GM23338 (cell line): Measurements from ENCODE around the gene LYPLAL1. TPM values are rescaled to one million over a fixed set of nuclear protein-coding genes. Genes with fewer than 3 reads are reported as not detected.

Experiments used
- ATAC-seq: fragments of 200-7000 bp; cut with Tn5 transposase; 3 replicates; pipeline ENCODE4 v1.9.1; 2020
- DNase-seq: peaks from one replicate; pipeline ENCODE4 v3.0.0-alpha.2; 2015; ENCODE audit warnings: low spot score
- H2AFZ ChIP-seq: fragments of 200-600 bp; sonication (generic); 2 replicates; pipeline ENCODE4 v1.8.0; 2016; ENCODE audit warnings: antibody characterized with exemption, mild to moderate bottlenecking, moderate library complexity
- H3F3A ChIP-seq: fragments of 200-600 bp; sonication (generic); replicated peaks from 2 replicates; pipeline ENCODE4 v1.8.0; 2017; ENCODE audit warnings: antibody characterized with exemption, mixed run types, low read depth
- H3K27ac ChIP-seq: fragments of 200-600 bp; sonication (generic); 2 replicates; pipeline ENCODE4 v1.6.1; 2016; ENCODE audit warnings: low read depth
- H3K27me3 ChIP-seq: fragments of 200-600 bp; sonication (generic); 2 replicates; pipeline ENCODE4 v1.8.0; 2016; ENCODE audit warnings: mild to moderate bottlenecking, mixed run types, moderate library complexity; ENCODE audit not compliant: insufficient read depth
- H3K36me3 ChIP-seq: fragments of 200-600 bp; sonication (generic); 2 replicates; pipeline ENCODE4 v1.8.0; 2016; ENCODE audit warnings: mild to moderate bottlenecking; ENCODE audit not compliant: insufficient read depth
- H3K4me1 ChIP-seq: fragments of 200-600 bp; sonication (generic); 2 replicates; pipeline ENCODE4 v1.8.0; 2016; ENCODE audit warnings: mild to moderate bottlenecking, moderate library complexity; ENCODE audit not compliant: insufficient read depth
- H3K4me2 ChIP-seq: fragments of 200-600 bp; sonication (generic); 2 replicates; pipeline ENCODE4 v1.7.1; 2017; ENCODE audit warnings: mixed run types
- H3K4me3 ChIP-seq: fragments of 200-600 bp; sonication (generic); 2 replicates; pipeline ENCODE4 v1.6.1; 2016; ENCODE audit warnings: mixed run types
- H3K79me2 ChIP-seq: fragments of 200-600 bp; sonication (generic); replicated peaks from 2 replicates; pipeline ENCODE4 v1.8.0; 2017; ENCODE audit warnings: mild to moderate bottlenecking; ENCODE audit not compliant: insufficient read depth
- H3K9me2 ChIP-seq: fragments of 200-600 bp; sonication (generic); 2 replicates; pipeline ENCODE4 v1.8.0; 2017; ENCODE audit not compliant: insufficient read depth
- H4K20me1 ChIP-seq: fragments of 200-600 bp; sonication (generic); replicated peaks from 2 replicates; pipeline ENCODE4 v1.8.0; 2017; ENCODE audit warnings: mild to moderate bottlenecking; ENCODE audit not compliant: insufficient read depth
- H3K27ac Mint-ChIP-seq: 2 replicates; pipeline ENCODE4 v1.8.0; 2020; ENCODE audit warnings: inconsistent platforms, mild to moderate bottlenecking, moderate library complexity, mixed read lengths
- H3K27me3 Mint-ChIP-seq: 3 replicates; pipeline ENCODE4 v1.8.0; 2022; ENCODE audit warnings: low read depth, mild to moderate bottlenecking, moderate library complexity, mixed read lengths, inconsistent platforms; ENCODE audit not compliant: insufficient read depth, poor library complexity
- H3K36me3 Mint-ChIP-seq: 3 replicates; pipeline ENCODE4 v1.8.0; 2021; ENCODE audit warnings: low read depth, mild to moderate bottlenecking, inconsistent platforms, moderate library complexity, mixed read lengths
- H3K4me1 Mint-ChIP-seq: 3 replicates; pipeline ENCODE4 v1.8.0; 2020; ENCODE audit warnings: mild to moderate bottlenecking, inconsistent platforms, mixed read lengths
- H3K4me3 Mint-ChIP-seq: 3 replicates; pipeline ENCODE4 v1.8.0; 2021; ENCODE audit warnings: moderate library complexity, mild to moderate bottlenecking, inconsistent platforms, mixed read lengths
- H3K9me3 Mint-ChIP-seq: 3 replicates; pipeline ENCODE4 v1.8.0; 2020; ENCODE audit warnings: moderate library complexity, mild to moderate bottlenecking, inconsistent platforms, mixed read lengths
- EZH2 ChIP-seq: fragments of 200-600 bp; sonication (generic); IDR thresholded peaks from one replicate; pipeline ENCODE4 v1.8.0; 2017; ENCODE audit warnings: antibody characterized with exemption, mild to moderate bottlenecking, low read depth; ENCODE audit not compliant: unreplicated experiment
- EZH2phosphoT487 ChIP-seq: fragments of 200-600 bp; sonication (generic); IDR thresholded peaks from one replicate; pipeline ENCODE4 v1.8.1; 2018; ENCODE audit warnings: antibody characterized with exemption; ENCODE audit not compliant: unreplicated experiment
- POLR2AphosphoS5 ChIP-seq: IDR thresholded peaks from 2 replicates; pipeline ENCODE4 v1.6.1; 2016; ENCODE audit warnings: antibody characterized with exemption, low read depth
- STAT1 ChIP-seq: IDR thresholded peaks from one replicate; pipeline ENCODE4 v1.6.1; 2016; ENCODE audit warnings: antibody characterized with exemption; ENCODE audit not compliant: unreplicated experiment
- ZNF331 ChIP-seq: fragments of 250-450 bp; sonication (Bioruptor Pico); IDR thresholded peaks from 2 replicates; pipeline ENCODE4 v1.5.0; 2020; ENCODE audit warnings: low read depth, mild to moderate bottlenecking, moderate library complexity
- polyA plus RNA-seq: library from polyadenylated mRNA; unstranded; fragments of >200 nt; fragmentation: Nextera tagmentation; extraction: Ambion mirVana; gene quantifications from 2 replicates; pipeline ENCODE4 v1.2.1, GENCODE V29; 2016
- total RNA-seq: library from RNA; depleted of rRNA; stranded (reverse); fragments of >200 nt; shearing (Covaris generic); gene quantifications from 2 replicates; pipeline ENCODE4 v1.2.3, GENCODE V29; 2014
- TF ChIP-seq, protein P1 (sequence below): fragments of 250-450 bp; sonication (Bioruptor Pico); IDR thresholded peaks from 2 replicates; pipeline ENCODE4 v1.5.0; 2020; ENCODE audit warnings: mild to moderate bottlenecking, moderate library complexity
- TF ChIP-seq, protein P2 (sequence below), 2 experiments: fragments of 200-600 bp in 1 of 2; sonication (generic) in 1 of 2; conservative IDR thresholded peaks; 2 replicates each; pipeline versions ENCODE4 v1.5.1 to v1.6.1; 2016 to 2017; ENCODE audit warnings: antibody characterized with exemption in 2 of 2, low read depth in 2 of 2, mild to moderate bottlenecking in 2 of 2, moderate library complexity in 1 of 2

LYPLAL1 gene
- total and polyA plus RNA-seq, 2 experiments from 2014 or later = 9.9 to 60.2 TPM

DNA sequence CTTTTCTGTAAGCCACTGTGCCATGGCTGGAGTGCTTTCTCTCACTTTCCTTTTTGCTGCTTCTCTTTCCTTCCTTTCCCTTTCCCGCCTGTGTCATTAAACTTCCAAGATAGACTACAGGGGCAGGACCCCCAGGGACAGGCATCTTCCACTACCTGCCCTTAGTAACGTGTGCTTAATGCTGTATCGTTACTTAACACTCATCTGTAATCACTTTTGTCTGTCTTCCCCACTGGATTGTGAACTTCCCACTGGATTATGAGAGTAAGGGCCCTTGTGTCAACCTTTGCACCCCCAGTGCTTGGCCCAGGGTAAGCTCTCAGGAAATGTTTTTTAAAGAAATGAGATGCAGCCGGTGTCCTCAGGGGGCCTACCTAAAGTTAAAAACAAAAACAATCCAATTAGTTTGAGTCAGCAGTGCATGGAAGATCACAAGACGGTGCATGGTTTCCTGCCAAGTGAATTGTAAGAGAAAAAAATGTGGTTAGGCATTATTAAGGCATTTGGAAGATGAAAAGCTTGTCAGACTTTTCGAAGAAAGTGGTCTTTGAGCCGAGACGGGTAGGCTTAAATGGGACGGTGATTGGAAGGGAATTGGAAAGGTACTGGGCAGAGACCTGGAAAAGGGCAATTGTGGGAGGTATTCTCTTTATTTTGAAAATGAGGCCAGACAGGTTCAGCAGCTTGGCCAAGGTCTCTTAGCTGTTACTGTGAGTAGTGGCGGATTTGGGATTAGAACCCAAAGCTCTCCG is 958 bp downstream of the LYPLAL1 start (continued):
- TF ChIP-seq, protein P1, sequence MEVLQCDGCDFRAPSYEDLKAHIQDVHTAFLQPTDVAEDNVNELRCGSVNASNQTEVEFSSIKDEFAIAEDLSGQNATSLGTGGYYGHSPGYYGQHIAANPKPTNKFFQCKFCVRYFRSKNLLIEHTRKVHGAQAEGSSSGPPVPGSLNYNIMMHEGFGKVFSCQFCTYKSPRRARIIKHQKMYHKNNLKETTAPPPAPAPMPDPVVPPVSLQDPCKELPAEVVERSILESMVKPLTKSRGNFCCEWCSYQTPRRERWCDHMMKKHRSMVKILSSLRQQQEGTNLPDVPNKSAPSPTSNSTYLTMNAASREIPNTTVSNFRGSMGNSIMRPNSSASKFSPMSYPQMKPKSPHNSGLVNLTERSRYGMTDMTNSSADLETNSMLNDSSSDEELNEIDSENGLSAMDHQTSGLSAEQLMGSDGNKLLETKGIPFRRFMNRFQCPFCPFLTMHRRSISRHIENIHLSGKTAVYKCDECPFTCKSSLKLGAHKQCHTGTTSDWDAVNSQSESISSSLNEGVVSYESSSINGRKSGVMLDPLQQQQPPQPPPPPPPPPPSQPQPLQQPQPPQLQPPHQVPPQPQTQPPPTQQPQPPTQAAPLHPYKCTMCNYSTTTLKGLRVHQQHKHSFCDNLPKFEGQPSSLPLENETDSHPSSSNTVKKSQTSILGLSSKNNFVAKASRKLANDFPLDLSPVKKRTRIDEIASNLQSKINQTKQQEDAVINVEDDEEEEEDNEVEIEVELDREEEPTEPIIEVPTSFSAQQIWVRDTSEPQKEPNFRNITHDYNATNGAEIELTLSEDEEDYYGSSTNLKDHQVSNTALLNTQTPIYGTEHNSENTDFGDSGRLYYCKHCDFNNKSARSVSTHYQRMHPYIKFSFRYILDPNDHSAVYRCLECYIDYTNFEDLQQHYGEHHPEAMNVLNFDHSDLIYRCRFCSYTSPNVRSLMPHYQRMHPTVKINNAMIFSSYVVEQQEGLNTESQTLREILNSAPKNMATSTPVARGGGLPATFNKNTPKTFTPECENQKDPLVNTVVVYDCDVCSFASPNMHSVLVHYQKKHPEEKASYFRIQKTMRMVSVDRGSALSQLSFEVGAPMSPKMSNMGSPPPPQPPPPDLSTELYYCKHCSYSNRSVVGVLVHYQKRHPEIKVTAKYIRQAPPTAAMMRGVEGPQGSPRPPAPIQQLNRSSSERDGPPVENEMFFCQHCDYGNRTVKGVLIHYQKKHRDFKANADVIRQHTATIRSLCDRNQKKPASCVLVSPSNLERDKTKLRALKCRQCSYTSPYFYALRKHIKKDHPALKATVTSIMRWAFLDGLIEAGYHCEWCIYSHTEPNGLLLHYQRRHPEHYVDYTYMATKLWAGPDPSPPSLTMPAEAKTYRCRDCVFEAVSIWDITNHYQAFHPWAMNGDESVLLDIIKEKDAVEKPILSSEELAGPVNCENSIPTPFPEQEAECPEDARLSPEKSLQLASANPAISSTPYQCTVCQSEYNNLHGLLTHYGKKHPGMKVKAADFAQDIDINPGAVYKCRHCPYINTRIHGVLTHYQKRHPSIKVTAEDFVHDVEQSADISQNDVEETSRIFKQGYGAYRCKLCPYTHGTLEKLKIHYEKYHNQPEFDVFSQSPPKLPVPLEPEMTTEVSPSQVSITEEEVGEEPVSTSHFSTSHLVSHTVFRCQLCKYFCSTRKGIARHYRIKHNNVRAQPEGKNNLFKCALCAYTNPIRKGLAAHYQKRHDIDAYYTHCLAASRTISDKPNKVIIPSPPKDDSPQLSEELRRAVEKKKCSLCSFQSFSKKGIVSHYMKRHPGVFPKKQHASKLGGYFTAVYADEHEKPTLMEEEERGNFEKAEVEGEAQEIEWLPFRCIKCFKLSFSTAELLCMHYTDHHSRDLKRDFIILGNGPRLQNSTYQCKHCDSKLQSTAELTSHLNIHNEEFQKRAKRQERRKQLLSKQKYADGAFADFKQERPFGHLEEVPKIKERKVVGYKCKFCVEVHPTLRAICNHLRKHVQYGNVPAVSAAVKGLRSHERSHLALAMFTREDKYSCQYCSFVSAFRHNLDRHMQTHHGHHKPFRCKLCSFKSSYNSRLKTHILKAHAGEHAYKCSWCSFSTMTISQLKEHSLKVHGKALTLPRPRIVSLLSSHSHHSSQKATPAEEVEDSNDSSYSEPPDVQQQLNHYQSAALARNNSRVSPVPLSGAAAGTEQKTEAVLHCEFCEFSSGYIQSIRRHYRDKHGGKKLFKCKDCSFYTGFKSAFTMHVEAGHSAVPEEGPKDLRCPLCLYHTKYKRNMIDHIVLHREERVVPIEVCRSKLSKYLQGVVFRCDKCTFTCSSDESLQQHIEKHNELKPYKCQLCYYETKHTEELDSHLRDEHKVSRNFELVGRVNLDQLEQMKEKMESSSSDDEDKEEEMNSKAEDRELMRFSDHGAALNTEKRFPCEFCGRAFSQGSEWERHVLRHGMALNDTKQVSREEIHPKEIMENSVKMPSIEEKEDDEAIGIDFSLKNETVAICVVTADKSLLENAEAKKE (CRISPR knock-in tag) = no peak
- no peak for TF ChIP-seq STAT1
- TF ChIP-seq EZH2phosphoT487 = no peak
- TF ChIP-seq, protein P2, sequence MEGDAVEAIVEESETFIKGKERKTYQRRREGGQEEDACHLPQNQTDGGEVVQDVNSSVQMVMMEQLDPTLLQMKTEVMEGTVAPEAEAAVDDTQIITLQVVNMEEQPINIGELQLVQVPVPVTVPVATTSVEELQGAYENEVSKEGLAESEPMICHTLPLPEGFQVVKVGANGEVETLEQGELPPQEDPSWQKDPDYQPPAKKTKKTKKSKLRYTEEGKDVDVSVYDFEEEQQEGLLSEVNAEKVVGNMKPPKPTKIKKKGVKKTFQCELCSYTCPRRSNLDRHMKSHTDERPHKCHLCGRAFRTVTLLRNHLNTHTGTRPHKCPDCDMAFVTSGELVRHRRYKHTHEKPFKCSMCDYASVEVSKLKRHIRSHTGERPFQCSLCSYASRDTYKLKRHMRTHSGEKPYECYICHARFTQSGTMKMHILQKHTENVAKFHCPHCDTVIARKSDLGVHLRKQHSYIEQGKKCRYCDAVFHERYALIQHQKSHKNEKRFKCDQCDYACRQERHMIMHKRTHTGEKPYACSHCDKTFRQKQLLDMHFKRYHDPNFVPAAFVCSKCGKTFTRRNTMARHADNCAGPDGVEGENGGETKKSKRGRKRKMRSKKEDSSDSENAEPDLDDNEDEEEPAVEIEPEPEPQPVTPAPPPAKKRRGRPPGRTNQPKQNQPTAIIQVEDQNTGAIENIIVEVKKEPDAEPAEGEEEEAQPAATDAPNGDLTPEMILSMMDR (conservative IDR thresholded peaks at IDR 0.05; ENCODE audit: low read depth in 2 of 2) = no peak
- TF ChIP-seq EZH2 = no peak
- TF ChIP-seq ZNF331 (CRISPR knock-in tag) = no peak
- TF ChIP-seq POLR2AphosphoS5 = no peak

DNA sequence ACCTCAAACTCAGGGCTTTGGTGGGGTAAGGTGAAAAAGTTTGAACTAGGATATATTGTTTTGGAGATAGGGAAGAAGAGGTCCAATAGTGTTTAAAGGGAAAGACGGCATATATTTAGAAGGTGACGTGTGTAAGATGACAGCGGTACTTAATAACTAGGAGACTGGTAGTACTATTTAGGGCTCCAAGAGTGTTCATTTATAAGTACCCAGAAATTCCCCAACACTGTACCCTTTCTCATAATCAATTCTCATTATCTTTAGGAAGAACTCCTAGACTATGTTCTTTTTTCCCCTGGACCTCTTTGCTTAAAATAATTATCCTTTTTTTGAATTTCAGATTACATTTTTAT is 1.5 kb downstream of the LYPLAL1 start:
- 0 out of 2 replicates have a peak, but pooled peaks cover 4% of the 10 kb centered on the region for H4K20me1 ChIP-seq
- H3K36me3 Mint-ChIP-seq = no peaks in the 10 kb centered on the region
- H2AFZ ChIP-seq = no peak overlapping the region
- 0 out of 2 replicates have a peak, but pooled peaks cover 14% of the 10 kb centered on the region for H3K4me1 ChIP-seq
- no peaks in the 10 kb centered on the region for H3K9me3 Mint-ChIP-seq
- no peaks in the 10 kb centered on the region for H3K9me2 ChIP-seq
- no peak for DNase-seq
- H3K27me3 Mint-ChIP-seq = no peaks in the 10 kb centered on the region
- H3K36me3 ChIP-seq = no peaks in the 10 kb centered on the region
- peak overlapping the region; percentile 89; the same call in 1 of the 2 replicates for H3K27ac ChIP-seq
- peak overlapping the region; percentile 93 for H3K4me3 Mint-ChIP-seq
- peak overlapping the region; percentile 98 for H3K27ac Mint-ChIP-seq
- H3K4me1 Mint-ChIP-seq = peaks cover 18% of the 10 kb centered on the region
- H3K27me3 ChIP-seq = no peaks in the 10 kb centered on the region
- H3K4me3 ChIP-seq = peak overlapping the region; percentile 73
- peaks cover 12% of the 10 kb centered on the region; the same call in 1 of the 2 replicates for H3K79me2 ChIP-seq
- peak overlapping the region; percentile 85 for H3K4me2 ChIP-seq
- ATAC-seq = no peak
- no peaks in the 10 kb centered on the region for H3F3A ChIP-seq
- TF ChIP-seq, protein P1 (CRISPR knock-in tag) = no peak
